Stimulated activated CD8-positive, alpha-beta memory T cell treated with anti-CD3 and anti-CD28 coated beads, Interleukin-7, amount 100 ng/mL, for 48 hours (primary cell): ENCODE data around the gene GIGYF1.
"Not testable (repeated sequence)": the region's sequence is repeated elsewhere in the genome, so short reads cannot be mapped to it uniquely, and the experiment has no call there.

Experiments
- DNase-seq, 2 donors: peaks; one replicate each; pipeline ENCODE4 v3.0.0-alpha.2; 2020; ENCODE audit warnings: low read depth in 1 of 2; ENCODE audit errors: extremely low read depth in 1 of 2

GIGYF1 gene, protein sequence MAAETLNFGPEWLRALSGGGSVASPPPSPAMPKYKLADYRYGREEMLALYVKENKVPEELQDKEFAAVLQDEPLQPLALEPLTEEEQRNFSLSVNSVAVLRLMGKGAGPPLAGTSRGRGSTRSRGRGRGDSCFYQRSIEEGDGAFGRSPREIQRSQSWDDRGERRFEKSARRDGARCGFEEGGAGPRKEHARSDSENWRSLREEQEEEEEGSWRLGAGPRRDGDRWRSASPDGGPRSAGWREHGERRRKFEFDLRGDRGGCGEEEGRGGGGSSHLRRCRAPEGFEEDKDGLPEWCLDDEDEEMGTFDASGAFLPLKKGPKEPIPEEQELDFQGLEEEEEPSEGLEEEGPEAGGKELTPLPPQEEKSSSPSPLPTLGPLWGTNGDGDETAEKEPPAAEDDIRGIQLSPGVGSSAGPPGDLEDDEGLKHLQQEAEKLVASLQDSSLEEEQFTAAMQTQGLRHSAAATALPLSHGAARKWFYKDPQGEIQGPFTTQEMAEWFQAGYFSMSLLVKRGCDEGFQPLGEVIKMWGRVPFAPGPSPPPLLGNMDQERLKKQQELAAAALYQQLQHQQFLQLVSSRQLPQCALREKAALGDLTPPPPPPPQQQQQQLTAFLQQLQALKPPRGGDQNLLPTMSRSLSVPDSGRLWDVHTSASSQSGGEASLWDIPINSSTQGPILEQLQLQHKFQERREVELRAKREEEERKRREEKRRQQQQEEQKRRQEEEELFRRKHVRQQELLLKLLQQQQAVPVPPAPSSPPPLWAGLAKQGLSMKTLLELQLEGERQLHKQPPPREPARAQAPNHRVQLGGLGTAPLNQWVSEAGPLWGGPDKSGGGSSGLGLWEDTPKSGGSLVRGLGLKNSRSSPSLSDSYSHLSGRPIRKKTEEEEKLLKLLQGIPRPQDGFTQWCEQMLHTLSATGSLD (N-terminal part only)

DNA sequence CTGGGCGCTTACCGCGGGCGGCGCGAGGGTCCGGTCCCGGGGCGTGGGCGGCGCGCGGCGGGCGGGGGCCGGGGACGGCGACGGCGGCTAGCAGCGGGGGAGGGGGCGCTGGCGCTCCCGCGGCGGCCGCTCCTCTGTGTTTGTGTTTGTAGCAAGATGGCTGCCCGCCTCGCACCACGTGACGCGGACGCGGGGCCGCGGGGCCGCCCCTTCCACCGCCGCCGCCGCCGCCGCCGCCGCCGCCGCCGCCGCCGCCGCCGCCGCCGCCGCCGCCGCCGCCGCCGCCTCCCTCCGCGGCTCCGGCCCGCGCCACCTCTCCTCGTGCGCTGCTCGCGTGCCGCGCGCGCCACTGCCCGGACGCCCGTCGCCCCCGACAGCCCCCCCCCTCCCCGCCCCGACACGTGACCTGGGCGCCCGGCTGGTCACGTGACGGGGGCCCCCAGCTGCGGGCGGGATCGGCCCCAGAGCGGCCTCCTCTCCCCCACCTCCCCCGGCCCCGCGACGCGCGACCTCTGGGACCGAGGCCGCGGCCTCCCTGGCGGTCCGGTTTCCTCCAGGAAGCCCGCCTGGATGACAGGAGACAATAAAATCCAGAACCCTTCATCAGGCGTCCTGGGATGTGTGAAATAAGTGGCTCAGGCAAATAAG is at the start of gene GIGYF1:
Gene GIGYF1, minus strand, starts transcription at position 153 of the 648 bp plus-strand sequence. CDS start 6,012 bp downstream, outside the sequence.
- peak in 1 of 2 donors; percentile 47 for DNase-seq

DNA sequence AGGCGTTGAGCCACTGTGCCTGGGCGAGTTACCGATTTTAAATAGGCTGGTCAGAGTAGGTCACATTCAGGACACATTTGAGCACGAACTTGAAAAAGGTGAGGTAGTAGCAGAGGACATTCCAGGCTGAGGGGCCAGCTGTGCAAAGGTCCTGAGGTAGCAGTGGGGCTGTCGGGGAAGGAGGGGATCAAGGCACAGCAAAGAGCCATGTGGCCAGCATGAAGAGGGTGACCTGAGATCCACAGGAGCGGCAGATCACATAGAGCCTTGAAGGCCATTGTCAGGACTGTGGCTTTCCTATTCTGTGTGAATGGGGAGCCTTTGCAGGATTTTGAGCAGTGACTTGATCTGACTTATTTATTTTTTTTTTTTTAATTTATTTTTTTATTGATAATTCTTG is 45.9 kb upstream of the GIGYF1 start:
- no peak for DNase-seq

DNA sequence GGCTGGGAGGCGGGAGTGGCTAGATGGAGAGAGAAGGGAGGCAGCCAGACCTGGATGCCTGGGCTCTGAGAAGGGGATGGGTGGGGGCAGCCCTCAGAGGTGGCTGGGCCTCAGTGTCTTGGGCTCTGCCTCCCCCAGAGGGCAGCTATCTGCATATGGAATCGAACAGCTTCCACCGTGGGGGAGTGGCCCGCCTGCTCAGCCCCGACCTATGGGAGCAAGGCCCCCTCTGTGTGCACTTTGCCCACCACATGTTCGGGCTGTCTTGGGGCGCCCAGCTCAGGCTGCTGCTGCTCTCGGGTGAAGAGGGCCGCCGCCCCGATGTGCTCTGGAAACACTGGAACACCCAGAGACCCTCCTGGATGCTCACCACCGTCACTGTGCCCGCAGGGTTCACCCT is 42.6 kb upstream of the GIGYF1 start:
- no peak for DNase-seq

DNA sequence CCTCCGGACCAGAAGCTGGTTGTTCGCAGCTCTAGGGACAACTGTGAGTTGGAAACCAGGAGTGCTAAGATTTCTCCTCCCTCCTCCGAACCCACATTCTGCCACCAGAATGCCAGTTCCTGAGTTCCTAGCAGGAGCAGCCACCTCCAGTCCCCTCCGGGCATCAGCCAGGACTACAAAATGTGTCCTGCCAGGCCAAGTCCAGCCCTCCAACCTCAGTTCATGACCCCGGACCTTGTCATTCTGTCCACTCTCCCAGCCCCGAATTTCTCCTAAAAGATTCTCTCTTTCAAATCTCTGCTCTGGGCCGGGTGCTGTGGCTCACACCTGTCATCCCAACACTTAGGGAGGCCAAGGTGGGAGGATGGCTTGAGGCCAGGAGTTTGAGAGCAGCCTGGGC is 41.7 kb upstream of the GIGYF1 start:
- no peak for DNase-seq

DNA sequence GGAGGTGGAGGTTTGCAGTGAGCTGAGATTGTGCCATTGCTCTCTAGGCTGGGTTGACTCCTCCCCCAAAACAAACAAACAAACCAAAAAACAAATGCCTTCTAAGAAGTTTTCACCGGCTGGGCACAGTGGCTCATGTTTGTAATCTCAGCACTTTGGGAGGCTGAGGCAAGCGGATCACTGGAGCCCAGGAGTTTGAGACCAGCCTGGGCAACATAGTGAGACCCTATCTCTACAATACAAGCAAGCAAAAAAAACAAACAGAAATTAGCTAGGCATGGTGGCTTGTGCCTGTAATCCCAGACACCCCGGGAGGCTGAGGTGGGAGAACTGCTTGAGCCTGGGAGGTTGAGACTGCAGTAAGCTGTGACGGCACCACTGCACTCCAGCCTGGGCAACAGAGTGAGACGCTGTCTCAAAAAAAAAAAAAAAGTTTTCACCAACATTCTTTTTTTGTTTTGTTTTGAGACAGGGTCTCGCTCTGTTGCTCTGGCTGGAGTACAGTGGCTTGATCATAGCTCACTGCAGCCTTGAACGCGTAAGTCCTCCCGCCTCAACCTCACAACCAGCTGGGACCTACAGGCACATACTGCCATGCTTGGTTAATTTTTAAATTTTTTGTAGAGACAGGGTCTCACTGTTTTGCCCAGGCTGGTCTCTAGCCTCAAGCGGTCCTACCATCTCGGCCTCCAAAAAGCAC is 38.0 kb upstream of the GIGYF1 start:
- DNase-seq: no peak

DNA sequence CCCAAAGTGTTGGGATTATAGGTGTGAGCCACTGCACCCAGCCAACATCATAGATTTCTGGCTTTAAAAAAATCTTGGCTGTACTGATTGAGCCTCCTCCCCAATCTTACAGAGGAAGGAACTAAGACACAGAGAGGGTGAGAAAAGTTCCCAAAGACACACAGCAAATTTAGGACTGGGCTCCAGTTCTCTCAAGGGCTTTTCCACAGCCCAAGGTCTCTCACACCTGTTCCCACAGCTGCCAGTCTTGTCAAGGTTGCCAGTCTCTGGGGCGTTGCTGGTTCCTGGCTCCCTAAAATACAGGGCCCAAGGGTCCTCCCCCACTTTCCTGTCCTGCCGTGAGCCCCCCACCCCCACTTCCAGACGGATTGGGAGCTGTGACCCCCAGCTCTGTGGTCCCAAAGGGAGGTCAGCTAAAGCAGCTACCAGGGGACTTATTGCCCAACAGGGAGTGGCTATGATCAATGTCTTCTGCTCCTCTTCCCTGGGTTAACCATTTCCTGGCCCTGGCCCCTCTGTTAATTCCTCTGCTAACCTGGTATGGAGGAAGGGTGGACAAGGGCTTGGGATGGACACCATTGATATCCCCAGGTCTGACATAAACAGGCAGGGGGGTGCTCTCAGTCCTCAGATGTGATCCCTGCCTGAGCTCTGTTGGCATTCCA is 36.2 kb upstream of the GIGYF1 start:
- no peak for DNase-seq

DNA sequence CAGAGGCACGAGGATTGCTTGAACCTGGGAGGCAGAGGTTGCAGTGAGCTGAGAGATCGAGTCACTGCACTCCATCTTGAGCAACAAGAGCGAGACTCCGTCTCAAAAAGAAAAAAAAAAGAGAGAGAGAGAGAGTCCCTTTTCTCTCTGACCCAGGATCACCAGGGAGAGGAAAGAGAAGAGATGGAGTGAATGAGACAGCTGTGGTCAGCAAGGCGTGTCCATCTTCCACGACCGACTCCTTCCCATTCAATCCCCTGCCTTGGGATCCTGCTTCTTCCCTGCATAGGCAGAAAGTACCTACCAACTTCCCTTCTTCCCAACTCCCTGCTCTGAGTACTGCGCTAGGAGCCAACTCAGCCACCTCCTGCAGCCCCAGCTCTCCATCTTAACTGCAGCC is 34.1 kb upstream of the GIGYF1 start:
- DNase-seq: no peak

DNA sequence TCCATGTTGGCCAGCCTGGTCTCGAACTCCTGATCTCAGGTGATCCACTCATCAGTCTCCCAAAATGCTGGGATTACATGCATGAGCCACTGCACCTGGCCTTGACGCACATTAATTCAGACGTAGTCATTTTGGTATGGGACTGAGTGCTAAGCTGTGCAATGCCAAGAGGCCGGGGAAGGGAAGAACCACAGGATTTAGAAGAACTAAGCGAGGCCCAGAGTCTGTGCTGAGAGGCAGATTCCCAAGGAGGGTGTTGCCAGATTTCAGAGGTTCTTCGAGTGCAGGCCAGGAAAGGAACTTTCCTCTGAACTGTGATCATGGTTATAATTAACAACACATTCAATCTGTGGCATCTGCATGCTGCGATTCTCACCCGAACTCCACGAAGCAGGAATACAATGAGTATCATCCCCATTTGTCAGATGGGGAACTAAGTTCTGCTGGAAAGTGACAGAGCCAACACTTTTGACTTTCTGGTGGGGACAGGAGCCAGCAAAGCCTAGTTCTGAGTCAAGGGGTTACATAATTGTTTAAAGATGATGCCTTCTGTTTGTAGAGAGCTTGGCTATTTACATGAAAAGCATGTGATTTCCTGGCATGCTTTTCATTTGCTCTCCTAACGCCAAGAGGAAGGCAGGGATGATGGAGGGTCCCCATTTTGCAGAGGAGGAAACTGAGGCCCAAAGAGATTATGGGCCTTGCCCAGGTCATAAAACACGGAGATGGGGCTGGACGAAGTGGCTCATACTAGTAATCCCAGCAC is 33.1 kb upstream of the GIGYF1 start:
- DNase-seq: no peak

DNA sequence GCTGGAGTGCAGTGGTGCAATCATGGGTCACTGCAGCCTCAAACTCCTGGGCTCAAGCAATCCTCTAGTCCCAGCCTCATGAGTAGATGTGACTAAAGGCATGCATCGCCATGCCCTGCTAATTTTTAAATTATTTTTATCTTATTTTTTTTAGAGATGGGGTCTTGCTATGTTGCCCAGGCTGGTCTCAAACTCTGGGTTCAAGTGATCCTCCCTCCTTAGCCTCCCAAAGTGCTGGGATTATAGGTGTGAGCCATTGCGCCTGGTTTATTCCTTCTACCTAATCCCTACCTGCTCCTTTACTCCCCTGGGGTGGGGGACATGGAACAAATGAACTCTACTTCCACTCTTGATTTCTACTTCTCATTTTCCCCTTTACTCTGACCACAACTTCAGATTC is 30.3 kb upstream of the GIGYF1 start:
- not testable (repeated sequence) for DNase-seq

DNA sequence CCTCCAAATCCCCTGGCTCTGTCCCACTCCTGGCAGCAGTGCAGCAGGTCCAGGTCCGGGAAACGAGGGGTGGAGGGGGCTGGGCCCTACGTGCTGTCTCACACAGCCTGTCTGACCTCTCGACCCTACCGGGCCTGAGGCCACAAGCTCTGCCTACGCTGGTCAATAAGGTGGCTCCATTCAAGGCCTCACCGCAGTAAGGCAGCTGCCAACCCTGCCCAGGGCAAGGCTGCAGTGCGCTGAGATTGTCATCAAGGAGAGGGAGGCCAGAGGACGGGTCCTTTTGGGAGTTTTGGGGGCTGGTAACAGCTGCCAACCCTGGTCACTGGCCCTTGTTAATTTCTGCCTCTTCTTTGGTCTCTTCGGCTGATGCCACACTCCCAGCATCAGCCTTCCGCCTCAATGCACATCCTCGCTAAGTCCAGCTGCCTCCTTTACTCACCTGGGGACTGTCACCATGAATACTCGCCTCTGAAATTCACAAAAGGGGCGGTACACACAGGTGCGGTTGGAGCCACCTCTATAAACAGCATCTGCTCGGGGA is 29.8 kb upstream of the GIGYF1 start:
- no peak for DNase-seq

DNA sequence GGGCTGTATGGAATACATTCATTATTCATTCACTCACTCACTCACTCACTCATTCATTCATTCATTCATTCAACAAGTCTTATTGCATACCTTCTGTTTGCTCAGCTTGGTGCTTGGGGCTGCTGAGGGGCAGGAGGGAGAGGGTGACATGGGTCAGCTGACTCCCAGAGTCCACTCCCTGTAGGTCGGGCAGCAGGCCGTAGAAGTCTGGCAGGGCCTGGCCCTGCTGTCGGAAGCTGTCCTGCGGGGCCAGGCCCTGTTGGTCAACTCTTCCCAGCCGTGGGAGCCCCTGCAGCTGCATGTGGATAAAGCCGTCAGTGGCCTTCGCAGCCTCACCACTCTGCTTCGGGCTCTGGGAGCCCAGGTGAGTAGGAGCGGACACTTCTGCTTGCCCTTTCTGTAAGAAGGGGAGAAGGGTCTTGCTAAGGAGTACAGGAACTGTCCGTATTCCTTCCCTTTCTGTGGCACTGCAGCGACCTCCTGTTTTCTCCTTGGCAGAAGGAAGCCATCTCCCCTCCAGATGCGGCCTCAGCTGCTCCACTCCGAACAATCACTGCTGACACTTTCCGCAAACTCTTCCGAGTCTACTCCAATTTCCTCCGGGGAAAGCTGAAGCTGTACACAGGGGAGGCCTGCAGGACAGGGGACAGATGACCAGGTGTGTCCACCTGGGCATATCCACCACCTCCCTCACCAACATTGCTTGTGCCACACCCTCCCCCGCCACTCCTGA is 28.6 kb upstream of the GIGYF1 start:
- DNase-seq: no peak

DNA sequence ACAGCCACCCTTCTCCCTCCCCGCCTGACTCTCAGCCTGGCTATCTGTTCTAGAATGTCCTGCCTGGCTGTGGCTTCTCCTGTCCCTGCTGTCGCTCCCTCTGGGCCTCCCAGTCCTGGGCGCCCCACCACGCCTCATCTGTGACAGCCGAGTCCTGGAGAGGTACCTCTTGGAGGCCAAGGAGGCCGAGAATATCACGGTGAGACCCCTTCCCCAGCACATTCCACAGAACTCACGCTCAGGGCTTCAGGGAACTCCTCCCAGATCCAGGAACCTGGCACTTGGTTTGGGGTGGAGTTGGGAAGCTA is 27.4 kb upstream of the GIGYF1 start:
- no peak for DNase-seq

DNA sequence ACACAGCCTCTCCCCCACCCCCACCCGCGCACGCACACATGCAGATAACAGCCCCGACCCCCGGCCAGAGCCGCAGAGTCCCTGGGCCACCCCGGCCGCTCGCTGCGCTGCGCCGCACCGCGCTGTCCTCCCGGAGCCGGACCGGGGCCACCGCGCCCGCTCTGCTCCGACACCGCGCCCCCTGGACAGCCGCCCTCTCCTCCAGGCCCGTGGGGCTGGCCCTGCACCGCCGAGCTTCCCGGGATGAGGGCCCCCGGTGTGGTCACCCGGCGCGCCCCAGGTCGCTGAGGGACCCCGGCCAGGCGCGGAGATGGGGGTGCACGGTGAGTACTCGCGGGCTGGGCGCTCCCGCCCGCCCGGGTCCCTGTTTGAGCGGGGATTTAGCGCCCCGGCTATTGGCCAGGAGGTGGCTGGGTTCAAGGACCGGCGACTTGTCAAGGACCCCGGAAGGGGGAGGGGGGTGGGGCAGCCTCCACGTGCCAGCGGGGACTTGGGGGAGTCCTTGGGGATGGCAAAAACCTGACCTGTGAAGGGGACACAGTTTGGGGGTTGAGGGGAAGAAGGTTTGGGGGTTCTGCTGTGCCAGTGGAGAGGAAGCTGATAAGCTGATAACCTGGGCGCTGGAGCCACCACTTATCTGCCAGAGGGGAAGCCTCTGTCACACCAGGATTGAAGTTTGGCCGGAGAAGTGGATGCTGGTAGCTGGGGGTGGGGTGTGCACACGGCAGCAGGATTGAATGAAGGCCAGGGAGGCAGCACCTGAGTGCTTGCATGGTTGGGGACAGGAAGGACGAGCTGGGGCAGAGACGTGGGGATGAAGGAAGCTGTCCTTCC is 26.8 kb upstream of the GIGYF1 start:
- DNase-seq: no peak

DNA sequence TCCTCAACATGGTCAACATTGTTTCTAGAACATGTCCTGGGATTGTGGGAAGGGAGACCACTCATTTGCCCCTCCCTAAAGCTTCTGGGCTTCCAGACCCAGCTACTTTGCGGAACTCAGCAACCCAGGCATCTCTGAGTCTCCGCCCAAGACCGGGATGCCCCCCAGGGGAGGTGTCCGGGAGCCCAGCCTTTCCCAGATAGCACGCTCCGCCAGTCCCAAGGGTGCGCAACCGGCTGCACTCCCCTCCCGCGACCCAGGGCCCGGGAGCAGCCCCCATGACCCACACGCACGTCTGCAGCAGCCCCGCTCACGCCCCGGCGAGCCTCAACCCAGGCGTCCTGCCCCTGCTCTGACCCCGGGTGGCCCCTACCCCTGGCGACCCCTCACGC is 26.2 kb upstream of the GIGYF1 start, which contains the start of gene EPO:
Gene EPO, plus strand, starts transcription at position 190 of the 392 bp plus-strand sequence. CDS start 513 bp downstream, outside the sequence.
- no peak for DNase-seq

DNA sequence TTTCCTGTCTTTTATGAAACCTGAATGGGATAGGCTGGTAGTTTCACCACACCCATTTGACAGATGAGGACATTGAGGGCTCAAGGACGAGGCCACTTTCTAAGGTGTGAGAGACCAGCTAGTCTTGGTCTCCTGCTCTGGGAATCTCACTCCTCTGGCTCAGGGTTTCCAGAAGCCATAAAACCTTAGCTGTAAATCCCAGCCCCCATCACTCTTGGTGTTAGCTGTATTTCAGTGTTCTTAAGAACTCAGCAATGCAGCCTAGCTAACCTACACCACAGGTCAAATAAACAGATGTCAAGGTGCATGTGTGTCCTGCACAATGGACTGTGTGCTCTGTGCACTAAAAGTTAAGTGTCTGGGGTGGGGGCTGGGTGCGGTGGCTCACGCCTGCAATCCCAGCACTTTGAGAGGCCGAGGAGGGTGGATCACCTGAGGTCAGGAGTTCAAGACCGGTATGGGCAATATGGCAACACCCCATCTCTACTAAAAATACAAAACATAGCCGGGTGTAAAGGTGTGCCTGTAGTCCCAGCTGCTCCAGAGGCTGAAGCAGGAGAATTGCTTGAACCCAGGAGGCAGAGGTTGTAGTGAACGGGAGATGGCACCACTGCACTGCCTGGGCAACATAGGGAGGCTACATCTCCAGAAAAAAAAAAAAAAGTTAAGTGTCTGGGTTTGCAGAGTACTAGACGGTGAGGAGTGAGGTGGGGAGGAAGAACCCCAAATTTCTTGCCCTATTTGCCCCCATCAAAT is 25.7 kb upstream of the GIGYF1 start:
- no peak for DNase-seq

DNA sequence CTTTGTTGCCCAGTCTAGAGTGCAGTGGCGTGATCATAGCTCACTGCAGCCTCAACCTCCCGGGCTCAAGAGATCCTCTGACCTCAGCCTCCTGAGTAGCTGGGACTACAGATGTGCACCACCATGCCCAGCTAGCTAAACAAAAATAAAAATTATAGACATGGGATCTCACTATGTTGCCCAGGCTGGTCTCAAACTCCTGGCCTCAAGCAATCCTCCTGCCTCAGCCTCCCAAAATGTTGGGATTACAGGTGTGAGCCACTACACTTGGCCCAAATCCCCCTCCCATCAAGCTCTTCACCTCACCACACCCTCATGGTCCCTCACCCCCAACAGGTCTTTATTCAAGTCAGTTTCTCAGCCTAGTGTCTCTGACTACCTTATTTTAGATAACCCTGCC is 23.0 kb upstream of the GIGYF1 start:
- not testable (repeated sequence) for DNase-seq

DNA sequence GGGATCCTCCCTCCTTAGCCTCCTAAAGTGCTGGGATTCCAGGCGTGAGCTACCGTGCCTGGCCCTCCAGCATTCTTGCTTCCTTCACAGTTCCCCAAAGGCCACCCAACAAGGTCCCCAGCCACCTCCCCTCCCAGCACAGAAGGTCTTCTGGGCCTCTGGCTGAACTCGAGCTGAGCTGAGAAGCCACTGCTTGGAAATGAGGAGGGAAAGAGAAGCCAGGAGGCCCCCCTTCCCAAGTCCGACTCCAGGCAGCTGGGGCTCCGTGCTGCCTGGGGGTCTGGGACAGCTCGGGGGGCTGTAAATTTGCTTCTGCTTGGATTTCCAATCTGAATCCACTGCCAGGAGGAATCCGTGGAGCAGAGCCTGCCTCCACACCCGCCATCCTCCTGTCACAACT is 20.7 kb upstream of the GIGYF1 start:
- no peak for DNase-seq
